Activated CD4-positive, CD25-positive, alpha-beta regulatory T cell treated with anti-CD3 and anti-CD28 coated beads, Interleukin-2, amount 50 U/mL, for 72 hours (primary cell): ENCODE results near the gene SRSF4.
A peak's percentile ranks its signal among the peaks of the same experiment; 100 is the strongest.
"Not testable (repeated sequence)": the region's sequence is repeated elsewhere in the genome, so short reads cannot be mapped to it uniquely, and the experiment has no call there.

Experiments used
- DNase-seq: peaks from one replicate; pipeline ENCODE4 v3.0.0; 2021

The SRSF4 gene

DNA sequence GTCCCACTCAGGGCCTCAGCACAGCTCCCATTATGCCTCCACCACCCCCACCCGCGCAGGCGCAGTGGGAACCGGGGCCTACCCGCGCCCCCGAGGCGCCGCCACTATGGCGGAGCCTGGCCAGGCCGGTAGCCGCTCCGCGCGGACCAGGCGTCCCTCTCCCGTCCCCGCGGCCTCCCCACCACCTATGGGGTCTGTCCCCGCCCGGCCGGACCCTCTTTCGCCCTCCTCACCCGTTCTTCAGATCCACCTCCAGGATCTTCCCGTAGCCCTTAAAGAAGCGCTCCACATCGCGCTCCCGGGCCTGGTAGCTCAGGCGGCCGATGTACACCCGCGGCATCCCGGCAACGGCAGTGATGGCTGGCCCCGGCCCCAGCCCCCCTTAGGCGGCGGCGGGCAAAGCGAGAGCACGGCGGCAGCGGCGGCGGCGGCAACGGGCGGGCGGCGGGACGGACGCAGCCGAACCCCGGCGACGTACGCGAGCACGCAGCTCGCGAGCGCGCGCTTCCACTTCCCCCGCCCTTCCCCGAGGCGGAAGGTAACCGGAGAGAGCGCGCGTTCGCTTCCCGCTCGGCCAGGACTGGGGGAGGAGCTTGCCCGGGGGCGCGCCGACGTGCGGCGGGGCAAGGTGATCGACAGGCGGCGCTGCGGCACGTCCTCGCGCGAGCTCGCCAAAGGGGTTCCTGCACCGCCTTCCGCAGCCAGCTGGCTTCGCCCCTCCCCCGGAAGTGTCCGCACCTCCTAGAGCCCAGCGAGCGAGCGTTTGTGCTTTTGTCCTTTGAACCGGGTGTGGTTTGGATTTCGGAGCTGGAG, at the start of gene SRSF4:
TSS of gene SRSF4 (minus strand) at position 488 of the 813 bp plus-strand sequence. CDS start at position 340, 148 bp downstream.
- DNase-seq: peak; percentile 99

DNA sequence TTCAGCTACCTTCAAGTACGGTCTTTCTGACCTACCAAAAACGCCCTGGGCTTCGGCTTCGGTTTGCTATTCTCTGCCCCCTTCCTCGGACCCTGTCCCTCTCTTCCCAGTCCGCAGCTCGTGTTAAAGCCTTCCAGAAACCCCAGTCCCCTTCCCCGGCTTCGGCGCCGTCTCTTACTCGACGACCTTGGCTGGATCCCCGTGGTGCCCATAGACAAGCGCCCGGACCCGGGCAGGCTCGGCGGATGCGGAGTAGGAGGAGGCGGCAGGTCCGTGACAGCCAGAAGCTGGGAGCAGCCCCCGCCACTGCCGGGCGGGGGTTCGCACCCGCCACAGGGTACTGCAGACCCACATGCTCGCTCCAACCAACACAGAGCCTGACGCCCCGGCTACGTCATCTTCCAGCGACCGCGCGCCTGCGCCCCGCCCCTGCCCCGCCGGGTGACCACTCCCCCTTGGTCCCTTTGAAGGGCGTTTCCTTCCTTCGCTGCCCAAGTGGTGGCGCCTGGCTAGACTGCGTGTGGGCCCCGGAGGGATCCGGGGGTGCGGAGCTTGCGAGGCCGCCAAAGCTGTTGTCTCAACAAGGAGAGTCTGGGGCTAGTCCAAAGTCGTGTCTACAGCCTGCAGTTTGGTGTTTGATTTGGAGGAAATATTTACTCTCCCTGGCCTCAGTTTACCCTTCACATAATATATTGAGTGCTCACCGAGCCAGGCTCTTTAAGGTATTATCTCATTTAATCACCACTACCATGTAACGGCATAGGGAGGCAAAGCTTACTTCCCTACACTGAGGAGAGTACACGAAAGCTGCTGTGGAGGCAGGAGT, 49.1 kb upstream of the SRSF4 start, which contains the start of gene MECR:
TSS of gene MECR (minus strand) at position 382 of the 826 bp plus-strand sequence. CDS start at position 354, 28 bp downstream.
- DNase-seq: peak; percentile 98

DNA sequence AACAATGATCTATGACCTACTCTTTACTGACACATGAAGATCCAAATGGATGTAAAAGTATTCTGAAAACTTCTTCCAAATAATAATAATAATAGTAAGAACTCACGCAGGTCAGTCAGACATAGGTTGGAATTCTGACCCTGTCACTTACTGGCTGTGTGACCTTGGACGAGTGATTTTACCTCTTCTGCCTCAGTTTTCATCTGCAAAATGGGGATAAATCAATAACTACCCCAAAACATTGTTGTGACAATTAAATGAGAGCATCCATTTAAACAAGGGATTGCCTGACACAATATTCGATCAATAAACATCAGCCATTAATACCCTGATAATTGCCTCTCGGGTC, 48.5 kb upstream of the SRSF4 start:
- DNase-seq: no peak

DNA sequence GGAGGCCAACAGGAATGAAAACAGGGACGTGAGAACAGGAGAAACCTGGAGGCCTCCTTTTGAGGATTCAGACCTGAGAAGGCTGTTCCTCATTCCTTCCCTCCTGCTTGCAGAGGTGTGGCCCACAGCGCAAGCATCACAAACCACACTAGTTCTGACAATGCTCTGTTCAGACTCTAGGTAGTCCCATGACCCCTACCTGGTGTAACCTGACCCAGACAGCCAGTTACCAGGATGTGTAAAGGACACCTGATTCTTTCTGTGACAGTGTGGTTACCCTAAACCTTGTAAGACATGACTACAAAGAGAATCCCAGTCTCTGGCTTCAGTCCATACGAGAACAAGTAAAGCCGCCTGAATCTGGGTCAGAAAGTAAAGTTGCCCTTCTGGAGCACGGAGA, 45.8 kb upstream of the SRSF4 start:
- no peak for DNase-seq

DNA sequence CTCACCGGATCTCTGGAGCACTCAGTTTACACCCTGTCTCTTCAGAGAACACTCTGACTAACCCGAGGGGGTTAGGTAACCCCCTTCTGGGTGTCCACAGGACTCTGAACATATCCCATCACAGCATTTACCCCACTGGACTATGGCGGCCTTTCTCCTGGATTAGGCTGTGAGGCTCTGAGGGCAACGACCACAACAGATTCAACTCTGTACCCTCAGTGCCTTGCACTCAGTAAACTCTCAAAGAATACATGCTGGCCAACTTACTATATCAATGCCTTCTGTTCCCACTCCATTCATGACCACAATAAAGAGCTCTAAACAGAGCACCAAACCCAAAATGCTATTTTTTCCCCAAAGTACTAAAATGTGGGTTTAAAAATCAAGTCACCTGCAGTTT, 43.7 kb upstream of the SRSF4 start:
- no peak for DNase-seq

DNA sequence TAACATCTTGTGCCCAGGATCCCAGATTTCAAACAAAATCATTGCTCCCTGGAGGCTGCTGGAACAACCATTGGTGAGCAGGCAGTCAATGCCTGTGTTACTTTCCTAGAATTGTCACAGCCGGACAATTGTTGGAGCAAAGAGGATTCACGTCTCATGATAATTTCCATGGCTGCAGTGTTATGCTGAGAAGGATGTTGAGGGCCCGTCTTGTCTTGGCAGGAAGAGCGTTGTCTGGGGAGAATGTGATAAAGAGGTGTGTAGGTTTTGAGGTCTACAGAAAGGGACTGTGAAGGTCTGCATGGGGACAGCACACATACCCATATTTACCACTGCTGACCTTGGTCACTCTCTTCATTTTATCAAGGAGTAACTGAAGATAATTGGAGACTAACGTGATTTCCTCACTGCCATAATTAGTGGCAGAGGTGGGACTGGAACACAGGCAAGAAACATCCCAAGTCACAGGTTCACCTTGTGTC, 42.7 kb upstream of the SRSF4 start:
- DNase-seq: no peak

DNA sequence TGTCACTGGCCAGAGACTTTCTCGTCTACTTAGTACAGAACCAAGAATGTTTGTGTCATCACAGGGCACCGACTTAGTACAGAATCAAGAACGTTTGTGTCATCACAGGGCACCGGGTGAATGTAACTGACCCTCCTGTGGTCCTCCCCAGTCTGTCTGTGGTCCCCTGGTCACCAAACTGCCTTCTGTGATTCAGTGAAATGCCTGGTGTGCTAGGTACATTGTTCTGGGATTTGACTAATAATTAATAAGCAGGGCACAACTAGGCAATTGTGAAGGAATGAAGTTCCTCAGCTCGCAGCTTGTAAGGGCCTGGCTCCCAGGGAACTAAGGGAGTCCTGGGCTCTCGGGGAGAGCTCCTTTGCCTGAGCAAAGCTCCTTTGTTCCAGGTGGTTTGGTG, 41.8 kb upstream of the SRSF4 start:
- DNase-seq: no peak

DNA sequence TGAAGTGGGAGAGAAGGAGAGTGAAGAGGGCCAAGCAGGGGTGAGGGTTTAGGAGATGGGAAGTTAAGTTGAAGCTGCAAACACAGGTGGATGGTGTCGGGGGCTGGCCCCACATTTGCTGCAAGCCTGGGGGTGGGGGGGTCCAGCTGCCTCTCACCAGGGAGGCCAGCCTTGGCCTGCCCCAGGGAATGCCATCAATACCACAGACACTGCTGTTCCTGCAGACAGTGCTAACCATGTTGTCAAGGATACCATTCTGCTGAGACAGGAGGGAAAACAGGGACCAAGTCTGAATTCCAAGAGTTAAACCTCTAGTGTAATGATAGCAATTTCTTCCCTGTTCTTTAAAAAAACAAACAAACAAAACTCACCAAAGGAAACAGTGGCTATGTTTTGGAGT, 41.0 kb upstream of the SRSF4 start:
- DNase-seq: no peak

DNA sequence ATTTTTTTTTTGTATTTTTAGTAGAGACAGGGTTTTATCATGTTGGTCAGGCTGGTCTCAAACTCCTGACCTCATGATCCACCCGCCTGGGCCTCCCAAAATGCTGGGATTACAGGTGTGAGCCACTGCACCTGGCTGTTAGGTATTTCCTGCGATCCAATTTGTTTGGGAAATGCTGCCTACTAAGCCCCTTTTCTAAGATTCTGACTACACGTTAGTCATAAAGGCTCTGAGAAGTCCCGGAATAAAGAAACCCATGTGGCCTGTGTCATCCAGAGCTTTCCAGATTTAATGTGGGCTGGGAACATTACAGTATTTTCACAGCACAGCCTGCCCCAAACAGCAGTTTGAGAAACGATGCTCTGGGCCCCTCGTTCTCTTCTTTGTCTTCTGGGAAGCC, 40.6 kb upstream of the SRSF4 start:
- DNase-seq: not testable (repeated sequence)

DNA sequence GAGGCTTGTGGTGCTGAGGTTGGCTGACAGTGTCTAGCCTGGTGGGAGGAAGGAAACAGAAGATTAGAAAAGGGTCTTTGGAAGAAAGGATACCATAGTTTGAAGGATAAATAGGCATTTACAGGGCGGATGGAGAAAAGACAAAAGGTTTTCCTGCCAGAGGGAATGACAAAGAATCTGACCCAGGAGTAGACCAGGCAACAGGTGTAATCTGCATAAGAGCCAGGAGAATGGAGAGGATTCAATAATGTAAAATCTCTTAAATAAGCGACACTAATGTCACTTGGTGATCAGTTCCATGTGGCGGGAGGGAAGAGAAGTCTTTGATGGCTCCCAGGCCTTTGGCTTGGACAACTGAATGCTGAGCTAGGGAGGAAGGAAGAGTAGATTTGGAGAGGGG, 39.6 kb upstream of the SRSF4 start:
- no peak for DNase-seq

DNA sequence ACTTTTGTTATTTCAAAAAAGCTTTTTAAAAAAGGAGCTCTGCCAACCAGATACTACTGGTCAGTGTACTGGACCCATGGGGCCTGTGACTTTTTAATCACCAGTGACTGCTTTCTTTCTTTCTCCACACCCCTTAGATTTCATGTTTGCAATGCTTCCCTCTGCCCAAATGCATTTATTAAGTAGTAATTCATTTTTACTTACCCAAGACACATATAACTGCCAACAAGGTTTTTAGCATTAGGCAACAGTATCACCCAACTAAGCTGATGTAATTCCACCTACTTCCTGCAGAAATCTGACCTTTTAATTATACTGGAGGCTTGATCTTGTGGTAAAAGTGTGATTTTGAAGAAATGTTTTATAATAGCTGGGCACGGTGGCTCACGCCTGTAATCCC, 36.5 kb upstream of the SRSF4 start:
- no peak for DNase-seq

DNA sequence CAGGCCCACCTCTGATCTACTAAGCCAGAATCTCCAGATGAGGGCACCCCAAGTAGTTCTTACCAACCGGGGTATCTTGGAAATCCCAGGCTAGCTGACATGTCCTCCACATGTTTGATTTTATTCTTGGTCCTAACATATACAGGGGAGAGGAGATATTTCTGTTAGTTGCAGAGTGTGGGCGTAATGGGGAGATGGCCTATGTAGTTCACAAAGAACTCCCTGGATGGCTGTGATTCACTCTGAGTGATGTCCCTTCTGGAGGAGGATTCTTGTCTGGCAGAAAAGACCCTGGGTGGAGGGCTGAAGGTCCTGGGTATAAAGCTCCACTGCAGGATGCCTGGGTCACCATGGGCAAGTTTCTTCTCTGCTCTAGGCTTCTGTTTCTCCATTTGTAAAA, 35.9 kb upstream of the SRSF4 start:
- no peak for DNase-seq

DNA sequence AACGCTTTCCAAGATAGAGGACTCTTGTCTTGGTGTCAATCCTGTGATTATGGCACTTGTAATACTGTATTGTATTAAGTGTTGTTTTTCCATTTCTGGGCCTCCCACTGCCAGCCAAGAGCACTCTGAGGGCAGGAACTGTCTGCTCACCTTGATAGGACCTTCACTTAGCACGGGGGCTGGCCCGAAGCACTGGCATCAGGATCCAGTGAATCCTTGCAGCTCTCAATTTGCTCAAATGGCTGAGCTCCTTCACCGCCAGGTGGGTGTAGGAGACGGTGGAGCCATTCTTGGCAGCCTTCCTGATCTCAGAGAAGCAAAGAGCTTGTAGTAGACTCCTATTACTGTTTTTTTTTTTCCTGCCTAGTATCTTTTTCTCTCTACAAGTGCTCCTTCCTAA, 31.4 kb upstream of the SRSF4 start:
- no peak for DNase-seq

DNA sequence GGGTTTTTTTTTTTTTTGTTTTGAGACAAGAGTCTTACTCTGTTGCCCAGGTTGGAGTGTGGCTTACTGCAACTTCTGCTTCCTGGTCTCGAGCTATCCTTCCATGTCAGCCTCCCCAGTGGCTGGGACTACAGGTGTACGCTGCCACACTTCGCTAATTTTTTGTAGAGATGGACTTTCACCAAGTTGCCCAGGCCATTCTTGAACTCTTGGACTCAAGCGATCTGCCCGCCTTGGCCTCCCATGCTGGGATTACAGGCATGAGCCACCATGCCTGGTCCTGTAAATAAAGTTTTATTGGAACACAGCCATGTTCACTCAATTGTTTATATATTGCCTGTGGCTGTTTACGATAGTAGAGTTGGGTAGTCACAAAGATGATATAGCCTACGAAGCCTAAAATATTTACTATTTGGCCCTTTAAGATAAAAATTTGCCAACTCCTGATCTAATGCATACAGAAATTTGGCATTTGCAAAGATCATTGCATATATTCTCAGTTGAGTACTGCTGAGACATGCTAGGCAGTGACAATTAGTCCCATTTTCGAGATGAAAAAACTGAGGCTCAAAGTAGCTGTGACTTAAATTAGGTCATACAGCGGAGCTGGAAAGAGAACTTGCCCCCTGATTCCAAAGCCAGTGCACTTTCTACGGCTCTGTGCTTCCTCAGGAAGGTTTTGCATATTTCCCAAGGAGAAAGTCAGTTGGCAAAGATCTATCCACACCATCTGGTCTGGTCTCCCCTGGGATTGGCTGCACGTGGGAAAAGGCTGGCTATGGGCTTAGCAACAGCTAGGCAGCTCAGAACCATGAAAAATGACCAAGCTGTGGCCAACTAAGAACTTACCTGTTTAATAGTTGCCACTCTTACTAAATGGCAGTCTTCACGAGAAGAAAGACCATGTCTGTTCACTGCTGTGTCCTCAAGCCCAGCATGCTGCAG, 29.7 kb upstream of the SRSF4 start:
- DNase-seq: no peak

DNA sequence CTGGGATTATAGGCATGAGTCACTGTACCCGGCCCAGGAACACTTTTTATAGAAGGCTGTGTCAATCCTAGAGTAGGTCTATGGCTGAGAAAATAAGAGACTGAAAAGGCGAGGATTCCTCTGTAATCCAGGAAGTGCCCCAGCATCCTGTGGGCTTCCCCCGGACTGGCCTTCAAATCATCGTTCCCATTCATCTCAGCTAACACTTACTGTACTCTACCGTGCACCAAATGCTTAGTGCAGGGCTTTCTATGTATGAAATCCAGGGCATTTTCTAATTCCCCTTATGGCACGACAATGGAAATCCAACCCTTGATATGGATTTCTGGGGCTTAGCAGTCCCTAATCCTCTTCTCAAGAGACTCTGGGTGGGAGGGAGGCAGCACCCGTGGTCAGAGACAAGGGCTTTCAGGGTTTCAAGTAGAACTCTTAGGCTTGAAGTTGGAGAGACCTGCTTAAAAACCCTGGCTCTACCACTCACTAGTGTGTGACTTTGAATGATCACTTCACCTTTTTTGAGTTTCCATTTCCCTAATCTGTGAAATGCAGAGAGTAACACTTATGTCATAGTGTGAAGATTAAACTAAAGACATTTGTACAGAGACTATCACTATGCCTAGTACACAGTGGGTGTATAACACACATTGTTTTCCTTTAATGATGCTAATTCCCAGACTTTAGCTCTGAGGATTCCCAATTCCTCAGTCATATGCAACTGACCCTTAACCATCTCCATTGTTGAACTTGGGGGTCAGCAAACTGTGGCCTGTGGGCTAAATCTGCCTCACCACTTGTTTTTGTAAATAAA, 28.8 kb upstream of the SRSF4 start:
- DNase-seq: no peak

DNA sequence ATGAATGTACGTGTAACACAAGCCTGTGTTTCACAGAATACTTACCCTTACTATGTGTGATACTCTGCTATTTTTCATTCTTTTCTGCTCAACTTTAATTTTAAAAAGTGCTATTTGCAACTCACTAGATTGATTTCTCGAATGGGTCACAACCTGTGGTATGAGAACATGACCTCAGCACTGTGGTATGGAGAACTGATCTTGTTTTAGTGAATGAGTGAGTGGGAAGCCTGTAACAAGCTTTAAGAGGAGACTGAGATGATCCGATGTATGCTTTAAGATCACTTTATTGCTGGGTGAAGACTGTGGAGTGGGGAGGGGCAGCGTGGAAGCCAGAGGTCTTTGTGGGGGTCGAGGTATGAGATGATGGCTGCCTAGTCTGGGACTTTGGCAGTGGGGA, 27.5 kb upstream of the SRSF4 start:
- DNase-seq: no peak

DNA sequence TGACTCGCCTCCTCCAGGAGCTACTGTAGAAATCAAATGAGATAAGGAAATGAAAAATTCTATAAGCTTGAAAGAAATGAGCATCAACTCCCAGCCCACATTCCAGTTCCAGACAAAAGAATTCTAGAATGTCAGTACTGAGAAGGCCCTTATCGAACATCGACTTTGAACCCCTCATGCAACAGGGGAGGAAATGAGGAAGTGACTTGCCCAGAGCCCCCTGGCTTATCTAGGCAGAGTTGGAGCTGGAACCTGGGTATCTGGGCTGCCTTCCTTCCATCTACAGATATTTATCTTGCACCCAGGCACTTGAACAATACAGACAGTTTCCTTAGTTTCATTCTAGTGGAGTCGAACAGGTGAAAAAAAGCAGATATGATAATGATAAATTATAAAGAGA, 26.7 kb upstream of the SRSF4 start:
- no peak for DNase-seq

DNA sequence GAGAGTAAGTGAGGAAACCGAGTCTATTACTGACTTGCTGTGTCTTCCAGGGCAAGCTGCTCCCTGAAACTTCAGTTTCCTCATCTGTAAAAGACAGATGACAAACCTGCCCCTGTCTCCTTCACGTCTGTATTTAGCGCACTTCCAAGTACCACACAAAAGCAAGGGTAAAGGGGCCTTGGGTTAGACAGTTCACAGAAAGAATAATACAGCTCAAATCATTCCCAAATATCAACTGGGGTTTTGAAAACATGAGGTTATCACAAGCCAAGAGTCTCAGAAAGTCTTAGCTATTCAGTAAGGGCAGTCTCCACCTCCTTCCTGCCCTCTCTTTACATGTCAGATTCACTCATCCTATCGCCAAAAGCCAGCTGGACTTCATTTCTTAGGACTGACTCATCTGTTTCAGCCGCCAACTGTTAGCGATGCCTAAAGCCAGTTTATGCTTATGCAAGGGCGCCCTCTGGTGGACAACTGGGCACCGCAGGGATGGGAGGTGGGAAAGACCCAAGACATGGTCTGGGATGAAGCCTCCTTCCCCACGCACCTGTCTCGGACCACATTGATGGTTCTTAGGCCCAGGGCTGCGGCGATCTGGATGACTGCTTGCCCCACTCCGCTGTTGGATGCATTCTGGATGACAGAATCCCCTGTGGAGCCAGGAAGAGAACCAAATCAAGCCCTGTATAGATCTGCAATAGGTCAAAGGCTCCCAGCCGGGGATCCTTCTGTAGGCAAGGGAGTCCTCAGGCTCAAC, 21.1 kb upstream of the SRSF4 start:
- DNase-seq: peak; percentile 92

DNA sequence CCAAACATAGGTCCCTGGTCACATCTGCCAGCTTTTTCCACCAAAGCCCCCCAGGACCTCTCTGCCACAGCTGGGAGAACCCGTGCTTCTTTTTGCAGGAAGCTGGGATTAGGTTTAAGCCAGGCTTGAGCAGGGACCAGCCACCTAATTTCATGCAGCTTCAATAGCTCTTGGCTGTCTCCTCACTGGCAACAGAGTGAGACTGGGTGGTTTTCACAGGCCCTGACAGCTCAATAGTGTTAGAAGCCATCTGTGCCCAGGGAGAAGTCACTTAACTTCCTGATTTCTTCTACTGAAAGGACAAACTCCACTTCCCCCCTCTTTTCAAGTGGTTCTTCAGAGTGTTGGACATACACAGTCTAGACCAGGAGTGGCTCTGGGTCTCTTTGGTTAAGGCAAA, 20.4 kb upstream of the SRSF4 start:
- no peak for DNase-seq

DNA sequence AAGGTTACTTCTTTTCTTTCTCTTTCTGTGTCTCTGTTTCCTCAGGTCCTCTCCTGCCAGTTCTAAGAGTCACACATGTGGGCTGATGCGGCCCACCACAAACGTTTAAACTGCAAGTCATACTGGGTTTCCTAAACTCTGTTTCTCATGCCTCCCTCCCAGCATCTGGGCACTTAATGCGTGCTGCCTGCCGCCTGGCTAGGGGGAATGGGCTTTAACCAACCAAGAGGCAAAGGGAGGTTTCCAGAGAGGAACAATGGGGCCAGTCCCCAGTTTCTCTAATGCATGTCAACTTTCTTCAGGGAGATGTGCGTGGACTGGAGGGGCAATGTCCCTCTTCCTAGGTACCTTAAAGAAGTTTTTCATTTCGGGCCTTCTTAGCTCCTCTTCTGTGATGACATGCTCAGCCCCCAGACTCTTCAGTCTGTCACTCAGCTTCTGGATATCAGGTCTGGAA, 19.9 kb upstream of the SRSF4 start:
- DNase-seq: no peak
